NB4 (cell line): ENCODE data around the gene CBFA2T3.

Experiments
- DNase-seq: peaks from one replicate; pipeline ENCODE4 v3.0.0; 2010; ENCODE audit warnings: low read depth
- H3K4me3 ChIP-seq: one replicate; pipeline ENCODE4 v1.5.1; 2011; ENCODE audit warnings: mild to moderate bottlenecking, low read depth, low read length, moderate library complexity
- CTCF ChIP-seq: IDR thresholded peaks from one replicate; pipeline ENCODE4 v1.5.1; 2012; ENCODE audit warnings: low read depth, low read length
- MAX ChIP-seq: IDR thresholded peaks from 2 replicates; pipeline ENCODE4 v1.6.1; 2011; ENCODE audit warnings: low read depth, low read length
- MYC ChIP-seq: IDR thresholded peaks from 2 replicates; pipeline ENCODE4 v1.6.1; 2011; ENCODE audit warnings: low read depth, low read length
- POLR2A ChIP-seq: IDR thresholded peaks from 2 replicates; pipeline ENCODE4 v1.6.1; 2011; ENCODE audit warnings: mild to moderate bottlenecking; ENCODE audit not compliant: insufficient read length; ENCODE audit errors: extremely low read depth

The CBFA2T3 gene

GRCh38 chr16:88842308-88842756 is 134.7 kb downstream of the CBFA2T3 start:
- TF ChIP-seq CTCF = no peak
- no peak for TF ChIP-seq POLR2A
- TF ChIP-seq MAX = no peak
- no peak for TF ChIP-seq MYC
- H3K4me3 ChIP-seq = no peak overlapping the region
- DNase-seq = no peak

GRCh38 chr16:88841521-88842307 is 135.3 kb downstream of the CBFA2T3 start:
- TF ChIP-seq MYC (no peak), CTCF (no peak), MAX (no peak), POLR2A (no peak)
- DNase-seq = no peak
- H3K4me3 ChIP-seq = no peak overlapping the region

GRCh38 chr16:88840600-88841215 is 136.3 kb downstream of the CBFA2T3 start:
- peak; percentile 84 for DNase-seq
- no peak for TF ChIP-seq POLR2A
- no peak; the same call in 1 of the 2 replicates for TF ChIP-seq MAX
- TF ChIP-seq CTCF = no peak
- TF ChIP-seq MYC = no peak
- H3K4me3 ChIP-seq = peak overlapping the region; percentile 53

GRCh38 chr16:88839745-88840599 is 137.0 kb downstream of the CBFA2T3 start:
- H3K4me3 ChIP-seq = peak overlapping the region; percentile 27
- peak; percentile 100 for DNase-seq

More at GRCh38 chr16:88839745-88840599, 137.0 kb downstream of the CBFA2T3 start:
- TF ChIP-seq CTCF = no peak
- TF ChIP-seq MYC = peak; percentile 88
- TF ChIP-seq POLR2A = no peak
- TF ChIP-seq MAX = peak; percentile 54; the same call in 1 of the 2 replicates
